ENCODE results near the gene TTLL4.

The TTLL4 gene

DNA sequence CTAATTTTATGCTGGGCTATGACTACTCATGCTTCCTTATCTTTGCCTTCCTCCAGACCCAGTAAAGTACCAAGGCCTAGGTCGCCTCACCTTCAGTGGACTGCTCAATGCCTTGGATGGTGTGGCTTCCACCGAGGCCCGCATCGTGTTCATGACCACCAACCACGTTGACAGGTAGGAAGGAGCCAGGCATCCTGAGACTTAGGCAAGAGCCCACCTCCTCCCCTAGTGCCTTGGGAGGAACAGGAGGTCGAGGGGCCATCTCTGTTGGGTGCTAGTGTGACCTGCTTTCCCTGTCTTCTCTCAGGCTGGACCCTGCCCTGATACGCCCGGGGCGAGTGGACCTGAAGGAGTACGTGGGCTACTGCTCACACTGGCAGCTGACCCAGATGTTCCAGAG lies 47.8 kb upstream of the TTLL4 start:
- no peaks in the 10 kb centered on the region for H3K9me2 ChIP-seq (replicated peaks; ENCODE audit: insufficient read depth, low read length)
- H3F3A ChIP-seq (ENCODE audit: insufficient read depth): no peaks in the 10 kb centered on the region
- H2AFZ ChIP-seq (ENCODE audit: low read depth, low read length, severe bottlenecking): no peak overlapping the region
- H3K27ac ChIP-seq (ENCODE audit: low read depth, low read length): no peak overlapping the region
- H3K9ac ChIP-seq (ENCODE audit: low read length): no peak overlapping the region
- H4K20me1 ChIP-seq (ENCODE audit: low read depth, low read length): no peaks in the 10 kb centered on the region
- TF ChIP-seq, protein P1, sequence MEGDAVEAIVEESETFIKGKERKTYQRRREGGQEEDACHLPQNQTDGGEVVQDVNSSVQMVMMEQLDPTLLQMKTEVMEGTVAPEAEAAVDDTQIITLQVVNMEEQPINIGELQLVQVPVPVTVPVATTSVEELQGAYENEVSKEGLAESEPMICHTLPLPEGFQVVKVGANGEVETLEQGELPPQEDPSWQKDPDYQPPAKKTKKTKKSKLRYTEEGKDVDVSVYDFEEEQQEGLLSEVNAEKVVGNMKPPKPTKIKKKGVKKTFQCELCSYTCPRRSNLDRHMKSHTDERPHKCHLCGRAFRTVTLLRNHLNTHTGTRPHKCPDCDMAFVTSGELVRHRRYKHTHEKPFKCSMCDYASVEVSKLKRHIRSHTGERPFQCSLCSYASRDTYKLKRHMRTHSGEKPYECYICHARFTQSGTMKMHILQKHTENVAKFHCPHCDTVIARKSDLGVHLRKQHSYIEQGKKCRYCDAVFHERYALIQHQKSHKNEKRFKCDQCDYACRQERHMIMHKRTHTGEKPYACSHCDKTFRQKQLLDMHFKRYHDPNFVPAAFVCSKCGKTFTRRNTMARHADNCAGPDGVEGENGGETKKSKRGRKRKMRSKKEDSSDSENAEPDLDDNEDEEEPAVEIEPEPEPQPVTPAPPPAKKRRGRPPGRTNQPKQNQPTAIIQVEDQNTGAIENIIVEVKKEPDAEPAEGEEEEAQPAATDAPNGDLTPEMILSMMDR (IDR thresholded peaks at IDR 0.05; ENCODE audit: insufficient read depth, low read length, poor library complexity, severe bottlenecking): no peak
- no peak for TF ChIP-seq EZH2phosphoT487 (conservative IDR thresholded peaks at IDR 0.05; ENCODE audit: low read length)
- no peaks in the 10 kb centered on the region for H3K9me3 ChIP-seq (ENCODE audit: insufficient read depth, low read length)
- H3K79me2 ChIP-seq (ENCODE audit: insufficient read depth, low read length): peaks cover 30% of the 10 kb centered on the region
- H3K4me2 ChIP-seq (ENCODE audit: low read depth, low read length, poor library complexity, severe bottlenecking): no peak overlapping the region
- no peak overlapping the region for H3K4me3 ChIP-seq (ENCODE audit: insufficient read depth, low read length, poor library complexity, severe bottlenecking)
- peaks cover 4% of the 10 kb centered on the region; the same call in 1 of the 2 replicates for H3K36me3 ChIP-seq (ENCODE audit: low read length)
- no peaks in the 10 kb centered on the region for H3K27me3 ChIP-seq (ENCODE audit: low read length)

DNA sequence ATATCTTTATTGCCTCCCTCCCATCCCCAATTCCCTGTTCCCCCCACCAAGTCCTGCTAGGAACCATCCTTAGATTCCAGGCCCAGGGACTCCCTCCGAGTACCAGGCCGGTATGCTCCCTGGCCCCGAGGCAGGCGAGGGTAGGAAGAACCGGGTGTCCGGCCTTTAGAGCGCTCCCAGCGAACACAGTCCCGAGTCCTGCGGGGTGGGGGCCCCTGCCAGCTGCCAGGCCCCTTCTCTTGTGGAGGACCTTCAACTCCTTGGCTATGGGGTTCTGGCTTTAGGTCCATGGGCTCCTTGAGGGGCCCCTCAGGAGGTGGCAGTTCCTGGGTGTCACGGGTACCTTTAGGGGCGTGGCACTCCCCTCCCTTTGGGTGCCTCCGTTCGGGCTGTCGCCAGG lies 46.7 kb upstream of the TTLL4 start:
- Histone ChIP-seq H3K36me3 (ENCODE audit: low read length) (0 out of 2 replicates have a peak, but pooled peaks cover 3% of the 10 kb centered on the region), H3K4me3 (ENCODE audit: insufficient read depth, low read length, poor library complexity, severe bottlenecking) (no peak overlapping the region), H3K79me2 (ENCODE audit: insufficient read depth, low read length) (peaks cover 19% of the 10 kb centered on the region), H3K9ac (ENCODE audit: low read length) (no peak overlapping the region), H3K9me3 (ENCODE audit: insufficient read depth, low read length) (no peaks in the 10 kb centered on the region), H3K9me2 (replicated peaks; ENCODE audit: insufficient read depth, low read length) (no peaks in the 10 kb centered on the region), H3K4me2 (ENCODE audit: low read depth, low read length, poor library complexity, severe bottlenecking) (no peak overlapping the region), H3K27me3 (ENCODE audit: low read length) (no peaks in the 10 kb centered on the region), H2AFZ (ENCODE audit: low read depth, low read length, severe bottlenecking) (no peak overlapping the region), H3F3A (ENCODE audit: insufficient read depth) (no peaks in the 10 kb centered on the region), H4K20me1 (ENCODE audit: low read depth, low read length) (no peaks in the 10 kb centered on the region), H3K27ac (ENCODE audit: low read depth, low read length) (no peak overlapping the region)
- TF ChIP-seq, protein P1 (IDR thresholded peaks at IDR 0.05; ENCODE audit: insufficient read depth, low read length, poor library complexity, severe bottlenecking): no peak
- TF ChIP-seq EZH2phosphoT487 (conservative IDR thresholded peaks at IDR 0.05; ENCODE audit: low read length): no peak

DNA sequence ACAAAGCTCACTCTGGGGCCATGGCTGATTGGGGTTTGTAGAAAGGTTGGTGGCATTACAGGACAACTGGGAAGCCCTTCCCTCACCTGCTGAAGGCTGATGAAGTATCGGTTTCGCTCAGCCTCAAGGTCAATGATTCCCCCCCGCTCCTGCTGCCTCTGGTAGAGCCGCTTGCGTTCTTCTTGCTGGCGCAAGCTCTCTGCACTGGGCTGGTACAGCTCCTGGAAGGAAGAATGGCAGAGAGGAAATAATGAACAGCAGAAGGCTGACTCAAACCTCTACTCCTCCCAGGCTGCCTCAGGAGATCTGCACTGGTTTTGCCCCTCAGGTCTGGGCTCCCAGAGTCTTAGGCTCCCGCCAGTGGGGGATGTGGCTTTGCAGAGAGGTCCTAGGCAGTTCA lies 46.0 kb upstream of the TTLL4 start:
- TF ChIP-seq EZH2phosphoT487 (conservative IDR thresholded peaks at IDR 0.05; ENCODE audit: low read length): no peak
- TF ChIP-seq, protein P1 (IDR thresholded peaks at IDR 0.05; ENCODE audit: insufficient read depth, low read length, poor library complexity, severe bottlenecking): no peak
- no peak overlapping the region for H3K27ac ChIP-seq (ENCODE audit: low read depth, low read length)
- H3K27me3 ChIP-seq (ENCODE audit: low read length): no peaks in the 10 kb centered on the region
- no peak overlapping the region for H3K4me3 ChIP-seq (ENCODE audit: insufficient read depth, low read length, poor library complexity, severe bottlenecking)
- H2AFZ ChIP-seq (ENCODE audit: low read depth, low read length, severe bottlenecking): no peak overlapping the region
- H3K79me2 ChIP-seq (ENCODE audit: insufficient read depth, low read length): peaks cover 13% of the 10 kb centered on the region; the same call in 1 of the 2 replicates
- no peaks in the 10 kb centered on the region for H3K9me2 ChIP-seq (replicated peaks; ENCODE audit: insufficient read depth, low read length)
- 0 out of 2 replicates have a peak, but pooled peaks cover 3% of the 10 kb centered on the region for H3K36me3 ChIP-seq (ENCODE audit: low read length)
- H3K9me3 ChIP-seq (ENCODE audit: insufficient read depth, low read length): no peaks in the 10 kb centered on the region
- H3K4me2 ChIP-seq (ENCODE audit: low read depth, low read length, poor library complexity, severe bottlenecking): no peak overlapping the region
- H4K20me1 ChIP-seq (ENCODE audit: low read depth, low read length): no peaks in the 10 kb centered on the region
- no peak overlapping the region for H3K9ac ChIP-seq (ENCODE audit: low read length)
- H3F3A ChIP-seq (ENCODE audit: insufficient read depth): no peaks in the 10 kb centered on the region

Data from SU-DHL-6 (cell line).